H1 (cell line): ENCODE results near the gene BNIP2. TPM values are rescaled to one million over a fixed set of nuclear protein-coding genes. Genes with fewer than 3 reads are reported as not detected.
A peak's percentile ranks its signal among the peaks of the same experiment; 100 is the strongest.

Source experiments
- ASH2L ChIP-seq: fragments of 200-600, 300-600 bp; sonication (generic); IDR thresholded peaks from one replicate; pipeline ENCODE4 v1.7.1; 2017; ENCODE audit warnings: low read length
- EGR1 ChIP-seq: IDR thresholded peaks from 2 replicates; pipeline ENCODE4 v1.6.1; 2011; ENCODE audit warnings: low read depth, low read length, borderline replicate concordance
- GABPA ChIP-seq: IDR thresholded peaks from 2 replicates; pipeline ENCODE4 v1.6.1; 2011; ENCODE audit warnings: mild to moderate bottlenecking, low read length, moderate library complexity, borderline replicate concordance; ENCODE audit not compliant: insufficient read depth
- MAFK ChIP-seq: IDR thresholded peaks from 2 replicates; pipeline ENCODE4 v1.6.1; 2012; ENCODE audit warnings: low read depth, mild to moderate bottlenecking, improper control_type of control experiment, low read length
- PHF8 ChIP-seq: fragments of 200-600 bp; sonication (generic); conservative IDR thresholded peaks from 2 replicates; pipeline ENCODE4 v1.7.1; 2012; ENCODE audit warnings: low read depth, mild to moderate bottlenecking, inconsistent platforms, low read length, moderate library complexity
- RFX5 ChIP-seq: IDR thresholded peaks from 2 replicates; pipeline ENCODE4 v1.6.1; 2011; ENCODE audit warnings: low read depth, low read length, improper control_type of control experiment, borderline replicate concordance
- RXRA ChIP-seq: IDR thresholded peaks from 2 replicates; pipeline ENCODE4 v1.6.1; 2011; ENCODE audit warnings: low read depth, mild to moderate bottlenecking, low read length, moderate library complexity; ENCODE audit not compliant: insufficient read depth
- SP2 ChIP-seq: IDR thresholded peaks from 2 replicates; pipeline ENCODE4 v1.6.1; 2012; ENCODE audit warnings: mild to moderate bottlenecking, low read length, inconsistent platforms
- YY1 ChIP-seq: IDR thresholded peaks from 2 replicates; pipeline ENCODE4 v1.6.1; 2011; ENCODE audit warnings: low read depth, mild to moderate bottlenecking, low read length
- ZNF274 ChIP-seq: IDR thresholded peaks from 2 replicates; pipeline ENCODE4 v1.7.0; 2012; ENCODE audit warnings: low read length, borderline replicate concordance; ENCODE audit errors: extremely low read depth
- polyA plus RNA-seq, 7 experiments: library from polyadenylated mRNA; depleted of rRNA in 3 of 7; stranded (reverse) in 5 of 7; unstranded in 2 of 7; fragments of >200 nt in 5 of 7; fragments of 200-250 nt in 2 of 7; gene quantifications; 1 replicate in 5 of 7; 2 replicates in 1 of 7; 4 replicates in 1 of 7; pipeline versions ENCODE4 v1.2.1 to v1.2.3, GENCODE V29; 2011 to 2013; ENCODE audit warnings: missing spikeins in 2 of 7, mixed read lengths in 2 of 7
- total RNA-seq: library from RNA; stranded (reverse); fragmentation: NEBNext Ultra II Directional; extraction: Animal tissue kit (Norgen Biotek cat#: 25700); gene quantifications from 2 replicates; pipeline ENCODE4 v1.2.1, GENCODE V29; 2021

Gene BNIP2
- total and polyA plus RNA-seq, 2 of the 8 experiments (the other 6 are each of a cell fraction or from before 2014, with no cell fraction given): 11.8 to 40.6 TPM

DNA sequence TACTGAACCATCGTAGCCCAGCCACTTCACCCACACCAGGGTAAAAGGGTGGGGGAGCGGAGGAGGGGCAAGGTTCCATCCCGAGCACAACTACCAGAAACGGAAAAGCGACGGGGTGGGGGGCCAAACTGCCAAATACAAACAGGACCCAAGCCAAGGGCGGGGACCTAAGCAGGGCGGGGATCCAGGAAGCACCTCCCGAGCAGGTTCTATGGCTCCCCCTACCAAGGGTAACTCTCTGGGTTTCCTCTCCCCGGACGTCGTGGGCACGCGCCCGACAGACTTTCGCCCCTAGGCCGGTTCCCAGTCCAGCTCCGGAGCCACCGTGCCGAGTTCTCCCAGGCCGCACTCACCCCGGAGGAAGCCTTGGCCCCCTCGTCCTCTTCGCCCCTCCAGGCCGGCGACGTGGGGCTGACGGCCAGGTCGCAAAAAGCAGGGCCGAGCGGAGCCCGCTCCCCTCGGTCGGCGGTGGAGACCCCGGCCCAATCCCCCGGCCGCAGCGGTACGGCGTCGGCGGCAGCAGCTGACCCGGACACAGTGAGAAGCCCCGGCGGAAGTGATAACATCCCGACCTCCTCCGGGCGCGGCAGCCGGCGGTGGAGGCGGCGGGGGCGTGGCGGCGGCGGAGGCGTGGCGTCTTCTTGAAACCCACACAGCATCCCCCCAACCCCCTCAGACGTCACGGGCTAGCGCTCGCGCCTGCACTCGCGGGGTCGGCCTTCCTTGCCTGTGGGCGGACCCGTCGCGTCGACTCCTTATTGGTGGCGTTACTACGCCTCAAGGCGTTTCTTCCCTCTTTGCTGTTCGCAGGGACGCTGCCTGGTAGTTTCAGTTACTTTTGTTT, at the start of gene BNIP2 (continued):
- TF ChIP-seq RFX5 (no peak), GABPA (peak; percentile 85), RXRA (no peak), MAFK (no peak), PHF8 (peak; percentile 97), YY1 (0 out of 2 replicates have a peak, but pooled peaks have one; percentile 9), SP2 (no peak), EGR1 (peak; percentile 78; the same call in 1 of the 2 replicates), ZNF274 (no peak), ASH2L (peak; percentile 97)
